OCI-LY3 (cell line): ENCODE measurements around the gene CYSTM1.

Source experiments
- H2AFZ ChIP-seq: fragments of 200-600, 300-600 bp; shearing (Covaris generic); 2 replicates; pipeline ENCODE4 v1.6.0; 2014; ENCODE audit warnings: antibody characterized with exemption, low read depth, low read length
- H3K27ac ChIP-seq: fragments of 200-600, 300-600 bp; sonication (generic); 2 replicates; pipeline ENCODE4 v1.5.1; 2014; ENCODE audit warnings: mild to moderate bottlenecking, low read length, moderate library complexity, mixed read lengths
- H3K27me3 ChIP-seq: fragments of 200-600, 300-600 bp; sonication (generic); 2 replicates; pipeline ENCODE4 v1.6.1; 2014; ENCODE audit warnings: low read depth, low read length, mixed read lengths
- H3K36me3 ChIP-seq: fragments of 200-600, 300-600 bp; sonication (generic); replicated peaks from 2 replicates; pipeline ENCODE3; 2014; ENCODE audit warnings: low read depth, low read length, mixed read lengths
- H3K4me1 ChIP-seq: fragments of 300-600, 200-600 bp; sonication (generic); 2 replicates; pipeline ENCODE4 v1.6.1; 2014; ENCODE audit warnings: low read length, mixed read lengths
- H3K4me2 ChIP-seq: fragments of 200-600, 300-600 bp; sonication (generic); 2 replicates; pipeline ENCODE4 v1.6.1; 2014; ENCODE audit warnings: low read length, mixed read lengths
- H3K4me3 ChIP-seq: fragments of 300-600, 200-600 bp; sonication (generic); 2 replicates; pipeline ENCODE4 v1.5.1; 2014; ENCODE audit warnings: antibody characterized with exemption, mild to moderate bottlenecking, low read length, moderate library complexity
- H3K79me2 ChIP-seq: fragments of 300-600, 200-600 bp; shearing (Covaris generic); 2 replicates; pipeline ENCODE4 v1.6.1; 2014; ENCODE audit warnings: mild to moderate bottlenecking, low read length, mixed read lengths
- H3K9ac ChIP-seq: fragments of 300-600, 200-600 bp; shearing (Covaris generic); 2 replicates; pipeline ENCODE4 v1.6.0; 2014; ENCODE audit warnings: mild to moderate bottlenecking, low read length, moderate library complexity
- H3K9me3 ChIP-seq: fragments of 200-600, 300-600 bp; shearing (Covaris generic); 2 replicates; pipeline ENCODE4 v1.6.1; 2014; ENCODE audit warnings: low read length, mixed read lengths; ENCODE audit not compliant: insufficient read depth
- H4K20me1 ChIP-seq: fragments of 200-600, 300-600 bp; sonication (generic); 2 replicates; pipeline ENCODE4 v1.6.1; 2016; ENCODE audit warnings: low read length, mixed read lengths; ENCODE audit not compliant: insufficient read depth
- CTCF ChIP-seq: fragments of 200-600, 300-600 bp; sonication (generic); IDR thresholded peaks from 2 replicates; pipeline ENCODE4 v1.5.1; 2014; ENCODE audit warnings: antibody characterized with exemption, low read length, low read depth
- EZH2phosphoT487 ChIP-seq: fragments of 200-600 bp; shearing (Covaris generic); IDR thresholded peaks from 2 replicates; pipeline ENCODE4 v1.6.1; 2018; ENCODE audit warnings: antibody characterized with exemption, mixed run types, low read depth

The CYSTM1 gene

GRCh38 chr5:140174014-140174413 is 974 bp upstream of the CYSTM1 start:
- Histone ChIP-seq H3K4me3 (peak overlapping the region; percentile 99; the same call in 1 of the 2 replicates), H3K27ac (no peak overlapping the region), H3K4me1 (peaks cover 6% of the 10 kb centered on the region; the same call in 1 of the 2 replicates), H4K20me1 (no peaks in the 10 kb centered on the region), H3K79me2 (peaks cover 13% of the 10 kb centered on the region; the same call in 1 of the 2 replicates), H3K4me2 (peak overlapping the region; percentile 95), H3K36me3 (no peaks in the 10 kb centered on the region), H3K9ac (no peak overlapping the region), H3K9me3 (no peaks in the 10 kb centered on the region), H2AFZ (no peak overlapping the region), H3K27me3 (no peaks in the 10 kb centered on the region)
- TF ChIP-seq CTCF (no peak), EZH2phosphoT487 (no peak)

GRCh38 chr5:140175367-140176030 is 511 bp downstream of the CYSTM1 start:
- Histone ChIP-seq H2AFZ (peak overlapping the region; percentile 94), H3K4me3 (peak overlapping the region; percentile 99), H3K79me2 (peaks cover 13% of the 10 kb centered on the region; the same call in 1 of the 2 replicates), H3K4me1 (peaks cover 6% of the 10 kb centered on the region; the same call in 1 of the 2 replicates), H3K4me2 (peak overlapping the region; percentile 81), H3K36me3 (no peaks in the 10 kb centered on the region), H3K27ac (peak overlapping the region; percentile 51), H3K9me3 (no peaks in the 10 kb centered on the region), H4K20me1 (no peaks in the 10 kb centered on the region), H3K9ac (peak overlapping the region; percentile 86), H3K27me3 (no peaks in the 10 kb centered on the region)
- TF ChIP-seq CTCF (no peak), EZH2phosphoT487 (no peak)

GRCh38 chr5:140176031-140176387 is 1.0 kb downstream of the CYSTM1 start:
- peaks cover 6% of the 10 kb centered on the region; the same call in 1 of the 2 replicates for H3K4me1 ChIP-seq
- peak overlapping the region; percentile 81 for H3K4me2 ChIP-seq
- no peaks in the 10 kb centered on the region for H4K20me1 ChIP-seq
- peaks cover 13% of the 10 kb centered on the region; the same call in 1 of the 2 replicates for H3K79me2 ChIP-seq
- peak overlapping the region; percentile 86 for H3K9ac ChIP-seq
- peak overlapping the region; percentile 99 for H3K4me3 ChIP-seq
- H3K27ac ChIP-seq, result no peak overlapping the region
- no peaks in the 10 kb centered on the region for H3K36me3 ChIP-seq
- no peaks in the 10 kb centered on the region for H3K9me3 ChIP-seq
- peak overlapping the region; percentile 94; the same call in 1 of the 2 replicates for H2AFZ ChIP-seq
- TF ChIP-seq CTCF (no peak), EZH2phosphoT487 (no peak)
- H3K27me3 ChIP-seq, result no peaks in the 10 kb centered on the region

- H3K27ac ChIP-seq, result no peak overlapping the region
- TF ChIP-seq CTCF, result no peak
- TF ChIP-seq EZH2phosphoT487, result no peak
- H3K79me2 ChIP-seq, result peaks cover 13% of the 10 kb centered on the region; the same call in 1 of the 2 replicates
- H4K20me1 ChIP-seq, result no peaks in the 10 kb centered on the region
- H3K4me2 ChIP-seq, result no peak overlapping the region
- no peak overlapping the region for H3K9ac ChIP-seq
- H3K36me3 ChIP-seq, result no peaks in the 10 kb centered on the region
- H2AFZ ChIP-seq, result no peak overlapping the region
- H3K4me3 ChIP-seq, result no peak overlapping the region
- H3K27me3 ChIP-seq, result no peaks in the 10 kb centered on the region
- H3K9me3 ChIP-seq, result no peaks in the 10 kb centered on the region
- peaks cover 10% of the 10 kb centered on the region; the same call in 1 of the 2 replicates for H3K4me1 ChIP-seq
These were observed 3.1 kb downstream of the CYSTM1 start for GRCh38 chr5:140178086-140178410.
